SU-DHL-6 (cell line): ENCODE results near the gene INO80.
"Not testable (repeated sequence)": the region's sequence is repeated elsewhere in the genome, so short reads cannot be mapped to it uniquely, and the experiment has no call there.

Source experiments
- H2AFZ ChIP-seq: fragments of 200-600 bp; sonication (generic); 2 replicates; pipeline ENCODE4 v1.6.1; 2014; ENCODE audit warnings: low read depth, mild to moderate bottlenecking, moderate library complexity, mixed read lengths, antibody characterized with exemption, low read length; ENCODE audit not compliant: severe bottlenecking
- H3F3A ChIP-seq: fragments of 200-600 bp; shearing (Covaris generic); 2 replicates; pipeline ENCODE4 v1.6.0; 2016; ENCODE audit warnings: antibody characterized with exemption, mild to moderate bottlenecking; ENCODE audit not compliant: insufficient read depth
- H3K27ac ChIP-seq: fragments of 200-600 bp; sonication (generic); 2 replicates; pipeline ENCODE4 v1.5.1; 2016; ENCODE audit warnings: low read depth, mild to moderate bottlenecking, low read length, moderate library complexity, mixed read lengths
- H3K27me3 ChIP-seq: fragments of 200-600 bp; sonication (generic), shearing (Covaris generic); 2 replicates; pipeline ENCODE4 v1.6.0; 2014; ENCODE audit warnings: mild to moderate bottlenecking, low read length
- H3K36me3 ChIP-seq: fragments of 200-600 bp; sonication (generic); 2 replicates; pipeline ENCODE4 v1.6.1; 2014; ENCODE audit warnings: mild to moderate bottlenecking, low read length, mixed read lengths
- H3K4me2 ChIP-seq: fragments of 300-600, 200-600 bp; shearing (Covaris generic), sonication (generic); 2 replicates; pipeline ENCODE4 v1.6.0; 2014; ENCODE audit warnings: low read length, low read depth, mild to moderate bottlenecking; ENCODE audit not compliant: poor library complexity, severe bottlenecking
- H3K4me3 ChIP-seq: fragments of 200-600 bp; sonication (generic); 2 replicates; pipeline ENCODE4 v1.5.1; 2014; ENCODE audit warnings: antibody characterized with exemption, low read length, mild to moderate bottlenecking, mixed read lengths; ENCODE audit not compliant: insufficient read depth, poor library complexity, severe bottlenecking
- H3K79me2 ChIP-seq: fragments of 200-600 bp; sonication (generic); 2 replicates; pipeline ENCODE4 v1.6.1; 2014; ENCODE audit warnings: mild to moderate bottlenecking, low read length, moderate library complexity; ENCODE audit not compliant: insufficient read depth
- H3K9ac ChIP-seq: fragments of 200-600 bp; sonication (generic); 2 replicates; pipeline ENCODE4 v1.7.0; 2014; ENCODE audit warnings: mild to moderate bottlenecking, low read length
- H3K9me2 ChIP-seq: fragments of 200-600 bp; sonication (generic); replicated peaks from 2 replicates; pipeline ENCODE4 v1.6.1; 2014; ENCODE audit warnings: low read length; ENCODE audit not compliant: insufficient read depth
- H3K9me3 ChIP-seq: fragments of 200-600 bp; sonication (generic); 2 replicates; pipeline ENCODE4 v1.6.1; 2014; ENCODE audit warnings: low read length, mixed read lengths; ENCODE audit not compliant: insufficient read depth
- H4K20me1 ChIP-seq: fragments of 200-600 bp; sonication (generic); 2 replicates; pipeline ENCODE4 v1.6.1; 2014; ENCODE audit warnings: low read depth, mild to moderate bottlenecking, antibody characterized with exemption, low read length, moderate library complexity, mixed read lengths
- CTCF ChIP-seq: fragments of 200-600 bp; sonication (generic); IDR thresholded peaks from one replicate; pipeline ENCODE4 v1.5.1; 2017; ENCODE audit warnings: antibody characterized with exemption, mild to moderate bottlenecking, low read length, moderate library complexity; ENCODE audit not compliant: insufficient read depth, poor library complexity, severe bottlenecking
- EZH2phosphoT487 ChIP-seq: fragments of 200-600 bp; sonication (generic), shearing (Covaris generic); conservative IDR thresholded peaks from 2 replicates; pipeline ENCODE4 v1.6.1; 2018; ENCODE audit warnings: mild to moderate bottlenecking, antibody characterized with exemption, low read length, moderate library complexity, mixed read lengths

INO80 gene

GRCh38 chr15:41139619-41140018 is 23.5 kb upstream of the INO80 start:
- no peak for TF ChIP-seq EZH2phosphoT487
- Histone ChIP-seq H2AFZ (no peak overlapping the region), H3K27ac (no peak overlapping the region), H3K9ac (no peak overlapping the region), H3K9me2 (no peaks in the 10 kb centered on the region), H3K4me3 (no peak overlapping the region), H3F3A (no peaks in the 10 kb centered on the region), H3K27me3 (no peaks in the 10 kb centered on the region), H4K20me1 (no peaks in the 10 kb centered on the region), H3K4me2 (no peak overlapping the region), H3K79me2 (no peaks in the 10 kb centered on the region), H3K36me3 (no peaks in the 10 kb centered on the region), H3K9me3 (no peaks in the 10 kb centered on the region)

- not testable (repeated sequence) for H4K20me1 ChIP-seq, H3K9me3 ChIP-seq, H3K27me3 ChIP-seq, H3K9ac ChIP-seq, H3F3A ChIP-seq, H3K9me2 ChIP-seq, H3K36me3 ChIP-seq, H3K4me3 ChIP-seq, H3K79me2 ChIP-seq, H3K4me2 ChIP-seq, H3K27ac ChIP-seq, H2AFZ ChIP-seq
Measured at GRCh38 chr15:41139112-41139511, 23.0 kb upstream of the INO80 start.

GRCh38 chr15:41135580-41135979 is 19.5 kb upstream of the INO80 start:
- H3K36me3 ChIP-seq, H4K20me1 ChIP-seq, H2AFZ ChIP-seq, H3K9ac ChIP-seq, H3K27me3 ChIP-seq, H3K9me3 ChIP-seq, H3K4me2 ChIP-seq, H3K27ac ChIP-seq, H3K4me3 ChIP-seq, H3K79me2 ChIP-seq, H3K9me2 ChIP-seq, H3F3A ChIP-seq: not testable (repeated sequence)

- TF ChIP-seq CTCF (no peak), EZH2phosphoT487 (no peak)
- H3K4me2 ChIP-seq = no peak overlapping the region
- no peaks in the 10 kb centered on the region for H3F3A ChIP-seq
- no peak overlapping the region for H3K27ac ChIP-seq
- H3K79me2 ChIP-seq = no peaks in the 10 kb centered on the region
- H2AFZ ChIP-seq = no peak overlapping the region
- H3K4me3 ChIP-seq = no peak overlapping the region
- H3K9ac ChIP-seq = no peak overlapping the region
- no peaks in the 10 kb centered on the region for H3K9me2 ChIP-seq
- no peaks in the 10 kb centered on the region for H3K27me3 ChIP-seq
- no peaks in the 10 kb centered on the region for H3K36me3 ChIP-seq
- H4K20me1 ChIP-seq = no peaks in the 10 kb centered on the region
- no peaks in the 10 kb centered on the region for H3K9me3 ChIP-seq
Measured at GRCh38 chr15:41133454-41133853, 17.4 kb upstream of the INO80 start.

- not testable (repeated sequence) for H3K27me3 ChIP-seq, H4K20me1 ChIP-seq, H2AFZ ChIP-seq, H3K9me2 ChIP-seq, H3K4me2 ChIP-seq, H3K79me2 ChIP-seq, H3K9ac ChIP-seq, H3K27ac ChIP-seq, H3F3A ChIP-seq, H3K9me3 ChIP-seq, H3K36me3 ChIP-seq, H3K4me3 ChIP-seq
Measured at GRCh38 chr15:41132094-41132493, 16.0 kb upstream of the INO80 start.
